Esophagus muscularis mucosa (tissue), 4 donors: ENCODE results near the gene OTUD6A. TPM values are rescaled to one million over a fixed set of nuclear protein-coding genes. Genes with fewer than 3 reads are reported as not detected.

Experiments used
- DNase-seq: peaks from one replicate; pipeline ENCODE4 v3.0.0-alpha.2; 2017; ENCODE audit errors: extremely low spot score
- H3K27ac ChIP-seq, 4 donors: fragments of 200-600 bp; sonication (generic); replicated peaks in 1 of 4; 1 replicate in 3 of 4; 2 replicates in 1 of 4; pipeline ENCODE4 v1.5.1; 2016 to 2019; ENCODE audit warnings: mild to moderate bottlenecking in 1 of 4
- H3K27me3 ChIP-seq, 4 donors: fragments of 200-600 bp; sonication (generic); one replicate each; pipeline versions ENCODE4 v1.5.1 to v1.6.0; 2016 to 2019
- H3K36me3 ChIP-seq, 4 donors: fragments of 200-600 bp; sonication (generic); one replicate each; pipeline ENCODE4 v1.5.1; 2016 to 2019
- H3K4me1 ChIP-seq, 4 donors: fragments of 200-600 bp; sonication (generic); one replicate each; pipeline ENCODE4 v1.5.1; 2016 to 2019
- H3K4me3 ChIP-seq, 4 donors: fragments of 200-600 bp; sonication (generic); 1 replicate in 2 of 4; 2 replicates in 2 of 4; pipeline ENCODE4 v1.5.1; 2016 to 2019; ENCODE audit warnings: mild to moderate bottlenecking in 4 of 4, moderate library complexity in 1 of 4
- H3K9me3 ChIP-seq, 4 donors: fragments of 200-600 bp; sonication (generic); 1 replicate in 3 of 4; 2 replicates in 1 of 4; pipeline ENCODE4 v1.5.1; 2016 to 2019
- CTCF ChIP-seq, 3 experiments: fragments of 200-600 bp in 2 of 3; fragments of 450-650 bp in 1 of 3; sonication (generic) in 2 of 3; IDR thresholded peaks; one replicate each; pipeline ENCODE4 v1.5.1; 2017 to 2019; ENCODE audit warnings: antibody characterized with exemption in 3 of 3, mild to moderate bottlenecking in 2 of 3, moderate library complexity in 1 of 3
- EP300 ChIP-seq: sonication (generic); formaldehyde crosslinking; IDR thresholded peaks from one replicate; pipeline ENCODE4 v1.6.1; 2017; ENCODE audit warnings: antibody characterized with exemption
- POLR2A ChIP-seq: fragments of 450-650 bp; IDR thresholded peaks from one replicate; pipeline ENCODE4 v1.6.1; 2017; ENCODE audit warnings: antibody characterized with exemption, moderate library complexity, mild to moderate bottlenecking, low read depth
- POLR2AphosphoS5 ChIP-seq, 2 donors: sonication (generic); formaldehyde crosslinking; IDR thresholded peaks; one replicate each; pipeline ENCODE4 v1.6.1; 2017; ENCODE audit warnings: antibody characterized with exemption in 2 of 2
- WGBS: methylation state at CpG from one replicate; pipeline ENCODE4 v1.1.5; 2018; 5-methylcytosine and 5-hydroxymethylcytosine counted together
- intact Hi-C: fragments of 100-400 bp; cut with DNase I; formaldehyde crosslinking; loops from one replicate; pipeline ENCODE4 v1.15.1; 2023
- total RNA-seq, 4 donors: library from RNA; depleted of rRNA; stranded (reverse); fragments of >200 nt; gene quantifications; one replicate each; pipeline versions ENCODE4 v1.1.0 to v1.2.1, GENCODE V29; 2016

The OTUD6A gene
- total RNA-seq = not detected

DNA sequence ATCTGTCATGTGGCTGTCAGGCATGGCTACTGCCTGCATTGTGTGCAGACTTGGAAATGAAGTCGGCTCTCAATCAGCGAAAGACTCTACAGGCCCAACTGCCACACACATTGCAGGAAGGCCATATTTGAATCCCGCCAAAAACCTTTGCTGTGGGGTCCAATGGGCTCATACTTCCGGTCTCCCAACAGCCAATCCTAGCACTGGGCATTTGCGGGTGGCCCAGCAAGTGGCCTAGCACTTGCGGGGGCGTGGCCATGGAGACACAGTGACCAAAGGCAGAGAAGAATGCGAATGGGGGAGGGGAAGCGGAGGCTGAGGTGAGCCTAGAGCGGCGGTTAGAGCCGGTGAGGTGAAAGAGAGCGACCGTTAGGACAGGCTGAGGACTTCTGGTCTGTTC, at the start of gene OTUD6A:
Gene OTUD6A (plus strand): TSS at position 382 of the 400 bp plus-strand sequence. CDS start 68 bp downstream, outside the sequence.
- DNase-seq = no peak

GRCh38 chrX:70012756-70013155, 49.5 kb upstream of the OTUD6A start:
- Histone ChIP-seq H3K4me1 (peaks cover 6 to 15% (median 14%) of the 10 kb centered on the region in 4 donors), H3K27me3 (no peaks in the 10 kb centered on the region), H3K27ac (no peak overlapping the region), H3K9me3 (no peaks in the 10 kb centered on the region), H3K36me3 (no peaks in the 10 kb centered on the region), H3K4me3 (no peak overlapping the region)
- 51% methylated on average over 4 of the region's 4 CpGs for WGBS
- TF ChIP-seq EP300 = no peak
- TF ChIP-seq POLR2A = no peak
- TF ChIP-seq CTCF (IDR thresholded peaks at IDR 0.05) = no peak
- no peak for TF ChIP-seq POLR2AphosphoS5 (IDR thresholded peaks at IDR 0.05)
- intact Hi-C loops = no loop called here
- DNase-seq = no peak

More for the DNA sequence above, at the start of gene OTUD6A:
- TF ChIP-seq POLR2A (no peak), POLR2AphosphoS5 (IDR thresholded peaks at IDR 0.05) (no peak), CTCF (IDR thresholded peaks at IDR 0.05) (no peak), EP300 (no peak)
- intact Hi-C loops = no loop called here
- Histone ChIP-seq H3K4me3 (no peak within 1 kb of the TSS), H3K27ac (no peak within 1 kb of the TSS), H3K36me3 (no peaks in the 10 kb centered on the region), H3K9me3 (no peaks in the 10 kb centered on the region), H3K4me1 (no peaks in the 10 kb centered on the region), H3K27me3 (no peaks in the 10 kb centered on the region)
- 94% methylated on average over 14 of the region's 14 CpGs for WGBS

GRCh38 chrX:70013466-70014381, 48.5 kb upstream of the OTUD6A start:
- WGBS = 62% methylated on average over 5 of the region's 5 CpGs
- H3K36me3 ChIP-seq = no peaks in the 10 kb centered on the region
- DNase-seq = no peak
- intact Hi-C loops = no loop called here
- no peaks in the 10 kb centered on the region for H3K27me3 ChIP-seq
- H3K27ac ChIP-seq = peak overlapping the region in 2 of 4 donors; percentile 30 to 51
- no peaks in the 10 kb centered on the region for H3K9me3 ChIP-seq
- TF ChIP-seq EP300 (no peak), POLR2AphosphoS5 (IDR thresholded peaks at IDR 0.05) (no peak)
- no peak overlapping the region for H3K4me3 ChIP-seq
- peaks cover 6 to 15% (median 14%) of the 10 kb centered on the region in 4 donors for H3K4me1 ChIP-seq

- 97% methylated on average over 2 of the region's 2 CpGs for WGBS
- Histone ChIP-seq H3K9me3 (no peaks in the 10 kb centered on the region), H3K27ac (no peak overlapping the region), H3K4me1 (peaks cover 6 to 15% (median 14%) of the 10 kb centered on the region in 4 donors), H3K36me3 (no peaks in the 10 kb centered on the region), H3K27me3 (no peaks in the 10 kb centered on the region), H3K4me3 (no peak overlapping the region)
- intact Hi-C loops = no loop called here
- DNase-seq = no peak
- TF ChIP-seq CTCF (IDR thresholded peaks at IDR 0.05) = no peak
- TF ChIP-seq POLR2AphosphoS5 (IDR thresholded peaks at IDR 0.05) = no peak
- TF ChIP-seq POLR2A = no peak
- TF ChIP-seq EP300 = no peak
These were observed 45.7 kb upstream of the OTUD6A start for GRCh38 chrX:70016513-70016912.

DNA sequence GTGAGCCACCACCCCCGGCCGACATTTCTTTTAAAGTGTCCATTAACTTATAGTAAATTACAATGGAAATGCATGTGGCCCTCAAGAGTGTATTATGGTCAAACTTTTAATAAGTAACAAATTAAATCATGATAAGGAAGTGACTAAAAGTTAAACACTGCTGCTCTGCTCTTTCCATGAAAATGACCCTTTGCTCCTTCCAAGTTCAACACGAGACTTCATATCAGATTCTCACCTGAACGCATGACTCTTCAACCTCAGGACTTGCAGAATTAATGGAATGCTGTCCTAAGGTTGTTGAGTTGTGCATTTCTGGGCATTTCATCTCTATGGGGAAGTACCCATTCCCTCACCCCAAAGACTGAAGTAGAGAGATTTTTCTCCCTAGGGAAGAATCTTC, 39.6 kb upstream of the OTUD6A start:
- no peaks in the 10 kb centered on the region for H3K27me3 ChIP-seq
- H3K27ac ChIP-seq = no peak overlapping the region
- no peak for DNase-seq
- 86% methylated on average over 4 of the region's 4 CpGs for WGBS
- no peak overlapping the region for H3K4me3 ChIP-seq
- no peaks in the 10 kb centered on the region for H3K36me3 ChIP-seq
- intact Hi-C loops = no loop called here
- peaks cover 0 to 19% (median 13%) of the 10 kb centered on the region in 4 donors for H3K4me1 ChIP-seq
- TF ChIP-seq EP300 = no peak
- TF ChIP-seq POLR2AphosphoS5 (IDR thresholded peaks at IDR 0.05) = no peak
- TF ChIP-seq POLR2A = no peak
- no peak for TF ChIP-seq CTCF (IDR thresholded peaks at IDR 0.05)
- no peaks in the 10 kb centered on the region for H3K9me3 ChIP-seq
